Mesenchymal stem cell (in vitro differentiated cells and primary cell): ENCODE measurements around the gene GRAP2.

Experiments used
- DNase-seq: peaks from one replicate; pipeline ENCODE4 v3.0.0-alpha.2; 2013
- H2AFZ ChIP-seq: one replicate; pipeline ENCODE4 v1.6.1; 2013; ENCODE audit warnings: low read depth, mild to moderate bottlenecking, control low read depth, inconsistent platforms, low read length, moderate library complexity
- H2AK5ac ChIP-seq: 2 replicates; pipeline ENCODE4 v1.6.1; 2013; ENCODE audit warnings: low read length, moderate library complexity, mild to moderate bottlenecking, inconsistent platforms; ENCODE audit not compliant: severe bottlenecking
- H2BK120ac ChIP-seq: one replicate; pipeline ENCODE4 v1.6.1; 2013; ENCODE audit warnings: low read depth, mild to moderate bottlenecking, inconsistent platforms, low read length, moderate library complexity
- H2BK12ac ChIP-seq, 2 experiments: one replicate each; pipeline ENCODE4 v1.6.1; 2013; ENCODE audit warnings: inconsistent platforms in 2 of 2, low read length in 2 of 2, mild to moderate bottlenecking in 2 of 2, moderate library complexity in 2 of 2, control low read depth in 1 of 2
- H2BK15ac ChIP-seq: one replicate; pipeline ENCODE4 v1.6.1; 2013; ENCODE audit warnings: mild to moderate bottlenecking, low read depth, inconsistent platforms; ENCODE audit not compliant: poor library complexity, severe bottlenecking
- H2BK5ac ChIP-seq: 2 replicates; pipeline ENCODE4 v1.6.1; 2013; ENCODE audit warnings: low read depth, mild to moderate bottlenecking, low read length, control low read depth, inconsistent platforms; ENCODE audit not compliant: poor library complexity, severe bottlenecking
- H3K14ac ChIP-seq, 2 experiments: one replicate each; pipeline ENCODE4 v1.6.1; 2013; ENCODE audit warnings: inconsistent platforms in 2 of 2, low read length in 2 of 2, control low read depth in 1 of 2, mild to moderate bottlenecking in 1 of 2, moderate library complexity in 1 of 2
- H3K18ac ChIP-seq, 2 experiments: one replicate each; pipeline ENCODE4 v1.6.1; 2013; ENCODE audit warnings: inconsistent platforms in 2 of 2, low read length in 2 of 2, control low read depth in 1 of 2, low read depth in 1 of 2, mild to moderate bottlenecking in 1 of 2
- H3K23ac ChIP-seq, 2 experiments: one replicate each; pipeline ENCODE4 v1.6.1; 2013; ENCODE audit warnings: inconsistent platforms in 2 of 2, low read length in 2 of 2, mild to moderate bottlenecking in 2 of 2, moderate library complexity in 2 of 2, control low read depth in 1 of 2
- H3K27ac ChIP-seq: 2 replicates; pipeline ENCODE4 v1.5.1; 2013; ENCODE audit warnings: mild to moderate bottlenecking, moderate library complexity, low read length, control low read depth, inconsistent platforms; ENCODE audit not compliant: poor library complexity, severe bottlenecking
- H3K27me3 ChIP-seq, 2 experiments: 2 replicates each; pipeline versions ENCODE4 v1.6.1 to v1.7.0; 2013; ENCODE audit warnings: low read length in 2 of 2, mild to moderate bottlenecking in 2 of 2, moderate library complexity in 2 of 2, control low read depth in 1 of 2, inconsistent platforms in 1 of 2; ENCODE audit not compliant: control insufficient read depth in 1 of 2, insufficient read depth in 1 of 2
- H3K36me3 ChIP-seq, 2 experiments: 2 replicates each; pipeline versions ENCODE4 v1.6.1 to v1.7.0; 2013; ENCODE audit warnings: low read length in 2 of 2, control low read depth in 1 of 2, inconsistent platforms in 1 of 2, low read depth in 1 of 2, mild to moderate bottlenecking in 1 of 2; ENCODE audit not compliant: insufficient read depth in 2 of 2, control insufficient read depth in 1 of 2
- H3K4ac ChIP-seq, 2 experiments: one replicate each; pipeline ENCODE4 v1.6.1; 2013; ENCODE audit warnings: inconsistent platforms in 2 of 2, low read length in 2 of 2, mild to moderate bottlenecking in 2 of 2, moderate library complexity in 2 of 2, control low read depth in 1 of 2, low read depth in 1 of 2
- H3K4me1 ChIP-seq: 2 replicates; pipeline ENCODE4 v1.6.1; 2013; ENCODE audit warnings: low read depth, low read length, control low read depth; ENCODE audit not compliant: control insufficient read depth, insufficient read depth
- H3K4me2 ChIP-seq: 2 replicates; pipeline ENCODE4 v1.6.1; 2013; ENCODE audit warnings: low read length, mild to moderate bottlenecking, inconsistent platforms; ENCODE audit not compliant: poor library complexity, severe bottlenecking
- H3K4me3 ChIP-seq, 2 experiments: 2 replicates each; pipeline versions ENCODE4 v1.5.1 to v1.7.0; 2013; ENCODE audit warnings: low read length in 2 of 2, mild to moderate bottlenecking in 2 of 2, control low read depth in 1 of 2, low read depth in 1 of 2; ENCODE audit not compliant: insufficient read depth in 1 of 2
- H3K79me1 ChIP-seq: replicated peaks from 2 replicates; pipeline ENCODE4 v1.6.1; 2013; ENCODE audit warnings: mild to moderate bottlenecking, control low read depth, low read length, inconsistent platforms; ENCODE audit not compliant: poor library complexity, severe bottlenecking
- H3K9ac ChIP-seq: 2 replicates; pipeline ENCODE4 v1.7.0; 2013; ENCODE audit warnings: mild to moderate bottlenecking, low read length, moderate library complexity
- H3K9me3 ChIP-seq: 2 replicates; pipeline ENCODE4 v1.7.0; 2013; ENCODE audit warnings: mild to moderate bottlenecking, low read length; ENCODE audit not compliant: control insufficient read depth
- H4K8ac ChIP-seq: one replicate; pipeline ENCODE4 v1.6.1; 2013; ENCODE audit warnings: inconsistent platforms, mild to moderate bottlenecking, low read length, moderate library complexity
- H4K91ac ChIP-seq: one replicate; pipeline ENCODE4 v1.6.1; 2013; ENCODE audit warnings: mild to moderate bottlenecking, low read length, inconsistent platforms
- WGBS: methylation state at CpG from one replicate; pipeline ENCODE4 v1.1.7; 2013; ENCODE audit warnings: mixed read lengths; 5-methylcytosine and 5-hydroxymethylcytosine counted together

Gene GRAP2

DNA sequence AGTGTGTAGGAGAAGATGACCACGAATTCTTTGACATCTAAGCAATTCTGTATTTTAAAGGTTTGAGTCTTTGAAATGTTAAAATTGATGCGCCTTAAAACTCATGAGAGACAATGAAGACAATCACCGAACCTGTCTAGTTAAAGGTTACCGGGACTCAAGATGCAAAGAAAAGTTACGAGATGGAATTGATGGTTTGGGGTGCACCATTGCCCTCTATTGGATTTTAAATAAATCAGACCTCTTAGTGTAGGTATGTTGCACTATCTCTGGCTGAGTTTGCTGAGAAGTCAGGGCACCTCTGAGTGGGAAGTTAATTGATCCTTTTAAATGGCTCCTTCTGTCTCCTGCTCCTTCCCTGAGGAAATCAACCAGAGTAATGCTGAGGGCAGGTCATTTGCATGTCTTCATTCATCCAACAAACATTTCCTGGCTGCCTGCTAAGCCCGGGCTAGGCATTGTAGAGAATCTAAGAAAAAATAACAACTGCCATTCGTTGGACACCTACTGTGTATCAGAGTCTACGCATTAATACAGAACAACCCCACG is 39.9 kb downstream of the GRAP2 start:
- no peaks in the 10 kb centered on the region for H3K79me1 ChIP-seq
- DNase-seq: no peak
- no peak overlapping the region for H2BK12ac ChIP-seq
- H3K27me3 ChIP-seq: peaks cover 27 to 46% of the 10 kb centered on the region in 2 experiments
- H3K27ac ChIP-seq: no peak overlapping the region
- no peaks in the 10 kb centered on the region for H3K36me3 ChIP-seq
- H4K8ac ChIP-seq: no peak overlapping the region
- H2AFZ ChIP-seq: no peak overlapping the region
- H2AK5ac ChIP-seq: no peak overlapping the region
- no peak overlapping the region for H3K14ac ChIP-seq
- H3K4me2 ChIP-seq: peak overlapping the region; percentile 37
- H4K91ac ChIP-seq: no peak overlapping the region
- H3K18ac ChIP-seq: peak overlapping the region in 1 of 2 experiments; percentile 21
- no peak overlapping the region for H2BK120ac ChIP-seq
- H2BK5ac ChIP-seq: no peak overlapping the region
- no peak overlapping the region for H3K4me3 ChIP-seq
- H3K9me3 ChIP-seq: no peaks in the 10 kb centered on the region
- H3K4me1 ChIP-seq: no peaks in the 10 kb centered on the region
- H3K4ac ChIP-seq: no peak overlapping the region
- H3K9ac ChIP-seq: no peak overlapping the region
- H2BK15ac ChIP-seq: no peak overlapping the region
- 66% methylated on average over 9 of the region's 9 CpGs for WGBS
- H3K23ac ChIP-seq: no peak overlapping the region

DNA sequence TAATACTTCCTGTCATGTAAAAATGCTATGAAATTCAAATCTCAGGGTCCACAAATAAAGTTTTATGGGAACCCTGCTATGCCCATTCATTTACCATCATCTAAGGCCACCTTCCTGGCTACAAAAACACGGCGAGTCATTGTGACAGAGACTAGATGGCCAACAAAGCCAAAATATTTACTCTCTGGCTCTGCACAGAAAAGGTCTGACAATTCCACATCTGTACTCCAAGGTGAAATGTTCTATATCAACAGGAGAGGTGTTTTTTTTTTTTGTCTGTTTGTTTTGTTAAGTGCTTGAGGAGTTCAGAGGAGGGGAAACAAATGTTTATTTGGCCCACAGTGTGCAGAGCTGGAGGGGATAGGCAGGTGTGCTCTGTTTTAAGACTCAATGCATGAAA is 40.7 kb downstream of the GRAP2 start:
- no peaks in the 10 kb centered on the region for H3K4me1 ChIP-seq
- no peak overlapping the region for H2BK5ac ChIP-seq
- peaks cover 27 to 40% of the 10 kb centered on the region in 2 experiments for H3K27me3 ChIP-seq
- H2BK120ac ChIP-seq: no peak overlapping the region
- H2AFZ ChIP-seq: no peak overlapping the region
- H3K36me3 ChIP-seq: no peaks in the 10 kb centered on the region
- no peak overlapping the region for H2BK15ac ChIP-seq
- no peak overlapping the region for H2AK5ac ChIP-seq
- no peak overlapping the region for H3K4me2 ChIP-seq
- no peak overlapping the region for H3K23ac ChIP-seq
- DNase-seq: no peak
- no peak overlapping the region for H3K18ac ChIP-seq
- H3K9me3 ChIP-seq: no peaks in the 10 kb centered on the region
- H2BK12ac ChIP-seq: no peak overlapping the region
- no peaks in the 10 kb centered on the region for H3K79me1 ChIP-seq
- no peak overlapping the region for H3K4me3 ChIP-seq
- no peak overlapping the region for H4K91ac ChIP-seq
- no peak overlapping the region for H3K27ac ChIP-seq
- no peak overlapping the region for H4K8ac ChIP-seq
- WGBS: 92% methylated on average over 2 of the region's 2 CpGs
- H3K4ac ChIP-seq: no peak overlapping the region
- no peak overlapping the region for H3K9ac ChIP-seq
- H3K14ac ChIP-seq: no peak overlapping the region

DNA sequence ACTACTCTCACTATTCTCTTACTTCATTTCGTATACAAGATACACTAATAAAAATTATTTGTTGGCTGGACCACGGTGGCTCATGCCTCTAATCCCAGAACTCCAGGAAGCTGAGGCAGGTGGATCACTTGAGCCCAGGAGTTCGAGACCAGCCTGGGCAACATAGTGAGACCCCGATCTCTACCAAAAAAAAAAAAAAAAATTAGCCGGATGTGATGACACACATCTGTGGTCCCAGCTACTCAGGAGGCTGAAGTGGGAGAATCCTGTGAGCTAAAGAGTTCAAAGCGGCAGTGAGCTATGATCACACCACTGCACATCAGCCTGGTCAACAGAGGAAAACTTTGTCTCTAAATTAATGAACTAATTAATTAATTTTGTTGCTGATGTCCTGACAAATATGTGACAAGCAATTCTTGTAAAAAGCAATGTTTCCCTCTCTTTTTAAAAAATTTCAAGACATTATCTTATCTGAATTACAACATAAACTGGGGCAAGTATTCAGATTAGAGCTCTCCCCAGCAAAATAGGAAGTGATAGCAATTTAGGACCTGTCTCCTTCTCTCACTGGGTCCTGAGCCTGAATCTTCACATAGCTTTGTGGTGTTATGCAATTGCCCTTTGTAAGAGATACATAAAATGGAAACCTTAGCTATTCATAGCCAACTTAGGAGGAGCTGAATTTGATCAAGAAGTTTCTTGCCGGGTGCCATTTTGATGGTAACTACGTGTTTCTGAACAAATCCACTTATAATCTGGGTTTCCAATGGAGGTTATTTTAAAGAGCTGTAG is 41.8 kb downstream of the GRAP2 start:
- Histone ChIP-seq H3K14ac (no peak overlapping the region), H2BK12ac (no peak overlapping the region), H2BK5ac (no peak overlapping the region), H2BK15ac (no peak overlapping the region), H3K9ac (no peak overlapping the region), H3K4me2 (no peak overlapping the region), H2BK120ac (no peak overlapping the region), H4K8ac (no peak overlapping the region), H3K27ac (no peak overlapping the region), H3K36me3 (no peaks in the 10 kb centered on the region), H3K4me3 (no peak overlapping the region), H3K18ac (no peak overlapping the region), H3K27me3 (peaks cover 16 to 40% of the 10 kb centered on the region in 2 experiments), H3K79me1 (no peaks in the 10 kb centered on the region), H3K4me1 (peaks cover 2% of the 10 kb centered on the region), H4K91ac (no peak overlapping the region), H3K23ac (no peak overlapping the region), H2AFZ (no peak overlapping the region), H2AK5ac (no peak overlapping the region), H3K9me3 (no peaks in the 10 kb centered on the region), H3K4ac (no peak overlapping the region)
- 87% methylated on average over 8 of the region's 8 CpGs for WGBS
- no peak for DNase-seq

DNA sequence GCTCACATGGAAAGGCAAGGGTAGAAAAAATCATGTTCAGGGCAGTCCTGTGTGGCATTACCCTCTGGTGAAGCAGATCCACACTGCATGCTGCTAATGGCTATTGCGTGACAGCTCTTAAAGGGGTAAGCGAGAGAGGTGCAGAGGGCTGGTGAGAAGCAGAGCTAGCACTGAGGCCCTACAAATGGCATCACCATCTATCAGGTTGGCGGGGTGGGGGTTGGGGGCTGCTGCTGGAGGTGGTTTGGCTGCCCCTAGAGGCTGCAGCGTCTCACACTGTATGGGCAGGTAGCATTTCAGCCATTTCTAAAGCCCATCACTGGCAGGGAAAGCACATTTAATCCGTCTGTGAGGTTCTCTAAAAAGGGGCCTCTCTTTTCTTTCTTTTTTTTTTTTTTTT is 42.5 kb downstream of the GRAP2 start:
- no peak overlapping the region for H2BK120ac ChIP-seq
- no peak overlapping the region for H4K8ac ChIP-seq
- no peaks in the 10 kb centered on the region for H3K36me3 ChIP-seq
- H2AFZ ChIP-seq: no peak overlapping the region
- H3K79me1 ChIP-seq: no peaks in the 10 kb centered on the region
- no peak overlapping the region for H3K4me2 ChIP-seq
- no peak overlapping the region for H3K27ac ChIP-seq
- no peak overlapping the region for H3K14ac ChIP-seq
- no peak overlapping the region for H3K4ac ChIP-seq
- no peak for DNase-seq
- no peak overlapping the region for H3K18ac ChIP-seq
- no peak overlapping the region for H3K9ac ChIP-seq
- no peak overlapping the region for H2AK5ac ChIP-seq
- no peak overlapping the region for H2BK5ac ChIP-seq
- no peak overlapping the region for H3K4me3 ChIP-seq
- no peak overlapping the region for H3K23ac ChIP-seq
- H2BK15ac ChIP-seq: no peak overlapping the region
- 64% methylated on average over 4 of the region's 5 CpGs for WGBS
- peaks cover 2% of the 10 kb centered on the region for H3K4me1 ChIP-seq
- H2BK12ac ChIP-seq: no peak overlapping the region
- no peaks in the 10 kb centered on the region for H3K9me3 ChIP-seq
- peaks cover 12 to 37% of the 10 kb centered on the region in 2 experiments for H3K27me3 ChIP-seq
- H4K91ac ChIP-seq: no peak overlapping the region
